Activated CD4-positive, alpha-beta memory T cell treated with anti-CD3 and anti-CD28 coated beads, Interleukin-2, amount 10 ng/mL, durations not matched to agents 7 days and 5 days (primary cell): ENCODE data around the gene MRPL20. TPM values are rescaled to one million over a fixed set of nuclear protein-coding genes. Genes with fewer than 3 reads are reported as not detected.

Experiments
- CTCF ChIA-PET: fragments of 350-600 bp; sonication (Branson Sonifier 250); formaldehyde crosslinking; loops from one replicate; lab custom pipeline; 2021; ENCODE audit warnings: antibody characterized with exemption, inconsistent platforms; lab: Charles Lee
- POLR2A ChIA-PET: fragments of 350-600 bp; sonication (Branson Sonifier 250); formaldehyde crosslinking; loops from one replicate; lab custom pipeline; 2021; ENCODE audit warnings: antibody characterized with exemption; lab: Charles Lee
- DNase-seq: peaks from one replicate; pipeline ENCODE4 v3.0.0-alpha.2; 2020
- H3K27ac Mint-ChIP-seq: one replicate; pipeline ENCODE4 v1.8.0; 2021; ENCODE audit warnings: mild to moderate bottlenecking, mixed read lengths
- H3K27me3 Mint-ChIP-seq: one replicate; pipeline ENCODE4 v1.8.0; 2021; ENCODE audit warnings: mixed read lengths
- H3K36me3 Mint-ChIP-seq: one replicate; pipeline ENCODE4 v1.8.0; 2021; ENCODE audit warnings: low read depth, mixed read lengths
- H3K4me1 Mint-ChIP-seq: one replicate; pipeline ENCODE4 v1.8.0; 2021; ENCODE audit warnings: mixed read lengths
- H3K4me3 Mint-ChIP-seq: one replicate; pipeline ENCODE4 v1.8.0; 2021; ENCODE audit warnings: mild to moderate bottlenecking, mixed read lengths
- H3K9me3 Mint-ChIP-seq: one replicate; pipeline ENCODE4 v1.8.0; 2021; ENCODE audit warnings: mixed read lengths
- total RNA-seq, 2 experiments: library from RNA; stranded (reverse); gene quantifications; one replicate each; pipeline ENCODE4 v1.2.3, GENCODE V29; 2021

Gene MRPL20
- total RNA-seq, 2 experiments from 2014 or later = 82.8 to 87.3 TPM

DNA sequence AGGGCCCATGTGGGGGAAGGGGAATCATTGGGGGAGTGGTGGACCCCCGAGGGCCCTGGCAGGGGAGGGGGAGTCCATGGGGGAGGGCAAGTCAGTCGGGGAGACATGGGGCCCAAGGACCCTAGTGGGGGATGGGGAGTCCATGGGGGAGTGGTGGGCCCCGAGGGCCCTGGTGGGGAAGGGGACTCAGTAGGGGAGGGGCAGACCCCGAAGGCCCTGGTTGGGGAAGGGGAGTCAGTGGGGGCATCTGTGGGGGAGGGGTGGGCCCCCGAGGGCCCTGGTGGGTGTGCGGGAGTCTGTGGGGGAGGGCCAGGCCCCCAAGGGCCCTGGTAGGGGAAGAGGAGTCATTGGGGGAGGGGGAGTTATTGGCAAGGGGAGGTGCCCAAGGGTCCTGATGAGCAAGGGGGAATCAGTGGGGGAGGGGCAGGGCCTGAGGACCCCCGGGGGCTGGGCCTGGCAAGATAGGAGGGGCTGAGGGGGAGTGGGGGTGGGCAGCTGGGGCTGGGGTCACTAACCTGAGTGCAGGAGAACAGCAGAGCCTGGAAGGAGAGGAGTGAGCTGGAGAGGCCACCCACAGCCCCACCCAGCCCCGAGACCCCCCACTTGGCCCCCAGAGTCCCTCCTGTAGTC is 50.8 kb downstream of the MRPL20 start:
- Mint-ChIP-seq H3K4me1 (peaks cover 23% of the 10 kb centered on the region), H3K27me3 (peaks cover 36% of the 10 kb centered on the region), H3K9me3 (peaks cover 2% of the 10 kb centered on the region), H3K36me3 (no peaks in the 10 kb centered on the region), H3K27ac (no peak overlapping the region), H3K4me3 (no peak overlapping the region)
- ChIA-PET CTCF (no interaction called here), POLR2A (no interaction called here)
- no peak for DNase-seq

DNA sequence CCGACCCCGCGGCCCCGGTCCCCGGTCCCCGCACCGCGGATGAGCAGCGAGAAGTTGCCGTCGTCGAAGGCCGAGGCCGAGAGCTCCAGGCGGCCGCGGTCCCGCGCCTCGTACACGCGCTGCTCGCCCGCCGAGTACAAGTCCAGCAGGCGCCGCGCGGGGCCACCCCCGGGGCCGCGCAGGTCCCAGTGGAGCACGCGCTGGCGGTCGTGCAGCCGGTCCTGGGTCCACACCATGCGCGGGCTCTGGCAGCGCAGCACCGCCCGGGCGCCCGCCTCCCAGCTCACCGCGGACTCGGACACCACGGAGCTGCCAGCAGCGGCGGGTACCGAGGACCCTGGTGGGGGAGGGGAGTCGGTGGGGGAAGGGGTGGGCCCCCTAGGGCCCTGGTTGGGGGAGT is 51.7 kb downstream of the MRPL20 start:
- no peaks in the 10 kb centered on the region for H3K36me3 Mint-ChIP-seq
- CTCF ChIA-PET = interaction anchor here (1.1 kb wide), 1 partner anchor 16 kb away, joined by 3 read pairs; no protein-coding TSS in a partner anchor
- peaks cover 31% of the 10 kb centered on the region for H3K27me3 Mint-ChIP-seq
- no peak overlapping the region for H3K27ac Mint-ChIP-seq
- no peaks in the 10 kb centered on the region for H3K9me3 Mint-ChIP-seq
- POLR2A ChIA-PET = no interaction called here
- no peak for DNase-seq
- H3K4me3 Mint-ChIP-seq = no peak overlapping the region
- peaks cover 19% of the 10 kb centered on the region for H3K4me1 Mint-ChIP-seq

DNA sequence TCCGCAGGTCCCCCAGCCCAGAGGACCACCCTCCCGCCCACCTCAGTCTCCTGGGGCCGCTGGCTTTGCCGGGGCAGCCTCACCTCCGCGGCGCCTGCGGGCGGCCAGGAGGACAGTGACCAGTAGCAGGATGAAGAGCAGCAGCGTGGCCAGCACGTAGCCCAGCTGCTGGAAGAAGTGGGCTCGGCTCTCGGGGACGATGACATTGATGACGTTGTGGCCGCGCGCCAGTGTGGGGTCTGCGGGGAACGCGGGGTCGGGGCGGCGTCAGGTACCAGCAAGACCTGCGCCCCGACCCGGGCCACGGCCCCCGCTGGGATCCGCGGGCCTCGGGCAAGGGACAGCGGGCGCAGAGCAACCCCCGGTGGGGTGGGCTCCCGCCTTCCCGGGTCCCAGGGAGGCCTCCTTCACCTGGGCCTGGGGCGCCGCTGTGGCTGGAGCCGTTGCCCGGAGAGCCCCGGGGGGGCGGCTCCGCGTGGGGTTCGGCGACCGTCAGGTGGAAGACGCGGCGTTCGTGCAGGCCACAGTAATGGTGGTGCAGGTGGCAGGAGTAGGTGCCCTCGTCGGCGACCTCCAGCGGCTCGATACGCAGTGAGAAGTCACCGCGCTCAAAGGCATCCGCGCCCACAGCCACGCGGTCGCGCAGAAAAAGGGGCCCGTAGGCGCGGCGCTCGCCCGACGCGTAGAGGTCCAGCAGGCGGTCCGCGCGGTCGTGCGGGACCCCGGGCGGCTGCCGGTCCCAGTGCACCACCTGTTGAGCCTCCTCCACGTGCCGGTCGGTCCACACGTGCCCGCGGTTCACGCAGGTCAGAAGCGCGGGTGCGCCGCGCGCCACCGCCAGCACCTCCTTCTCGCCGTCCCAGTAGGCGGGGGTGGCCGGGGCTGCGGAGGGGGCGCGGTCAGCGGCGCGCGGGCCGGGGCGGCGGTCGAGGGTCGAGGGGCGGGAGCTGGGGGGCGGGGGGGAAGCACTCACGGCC is 52.5 kb downstream of the MRPL20 start:
- no peak for DNase-seq
- H3K27me3 Mint-ChIP-seq = peaks cover 31% of the 10 kb centered on the region
- ChIA-PET POLR2A (interaction anchor here (2.9 kb wide), 1 partner anchor 18 kb away, joined by 14 read pairs; no protein-coding TSS in a partner anchor), CTCF (interaction anchor here (1.1 to 3.0 kb wide), 2 partner anchors 17 kb away, joined by 3 to 13 read pairs; no protein-coding TSS in a partner anchor)
- no peak overlapping the region for H3K27ac Mint-ChIP-seq
- H3K4me3 Mint-ChIP-seq = no peak overlapping the region
- no peaks in the 10 kb centered on the region for H3K9me3 Mint-ChIP-seq
- peaks cover 19% of the 10 kb centered on the region for H3K4me1 Mint-ChIP-seq
- H3K36me3 Mint-ChIP-seq = no peaks in the 10 kb centered on the region

DNA sequence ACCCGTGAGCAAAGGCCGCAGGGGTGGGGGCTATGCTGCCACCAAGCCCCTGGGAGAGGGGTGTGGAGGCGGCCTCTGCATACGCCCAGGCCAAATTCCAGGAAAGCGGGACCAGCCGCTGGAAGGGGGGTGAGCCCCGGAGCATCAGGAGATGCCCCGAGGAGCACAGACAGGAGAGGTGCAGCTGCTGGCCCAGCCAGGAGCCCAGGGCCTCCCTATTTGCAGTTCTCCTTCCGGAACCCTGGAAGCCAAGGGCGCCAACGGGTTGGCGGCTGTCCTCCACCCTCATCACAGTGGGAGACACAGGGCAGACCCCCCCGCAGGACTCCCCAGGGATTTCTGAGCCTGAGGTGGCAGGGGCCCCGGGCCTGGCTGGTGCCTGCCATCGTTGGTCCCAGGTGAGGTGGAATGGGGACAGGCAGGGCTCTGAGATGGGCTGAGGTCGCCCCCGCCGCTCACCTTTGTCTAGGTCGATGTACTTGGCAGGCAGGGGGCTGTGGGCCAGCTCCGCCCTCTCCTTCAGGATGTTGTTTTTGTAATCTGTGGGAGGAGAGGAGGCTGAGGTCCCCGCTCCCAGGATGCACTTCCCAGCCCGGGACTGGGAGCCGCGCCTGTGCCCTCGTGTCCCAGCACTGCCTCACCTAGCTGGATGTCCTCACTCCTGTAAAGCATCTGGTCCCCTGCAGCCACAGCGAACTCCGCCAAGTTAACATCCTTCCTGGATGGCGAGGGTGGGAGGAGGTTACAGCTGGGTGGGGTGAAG is 53.5 kb downstream of the MRPL20 start:
- no peak overlapping the region for H3K27ac Mint-ChIP-seq
- ChIA-PET CTCF (interaction anchor here (3.0 kb wide), 1 partner anchor 18 kb away, joined by 13 read pairs; no protein-coding TSS in a partner anchor), POLR2A (interaction anchor here (2.9 kb wide), 1 partner anchor 19 kb away, joined by 14 read pairs; no protein-coding TSS in a partner anchor)
- no peak for DNase-seq
- no peaks in the 10 kb centered on the region for H3K36me3 Mint-ChIP-seq
- H3K4me3 Mint-ChIP-seq = no peak overlapping the region
- peaks cover 28% of the 10 kb centered on the region for H3K27me3 Mint-ChIP-seq
- peaks cover 11% of the 10 kb centered on the region for H3K4me1 Mint-ChIP-seq
- no peaks in the 10 kb centered on the region for H3K9me3 Mint-ChIP-seq

DNA sequence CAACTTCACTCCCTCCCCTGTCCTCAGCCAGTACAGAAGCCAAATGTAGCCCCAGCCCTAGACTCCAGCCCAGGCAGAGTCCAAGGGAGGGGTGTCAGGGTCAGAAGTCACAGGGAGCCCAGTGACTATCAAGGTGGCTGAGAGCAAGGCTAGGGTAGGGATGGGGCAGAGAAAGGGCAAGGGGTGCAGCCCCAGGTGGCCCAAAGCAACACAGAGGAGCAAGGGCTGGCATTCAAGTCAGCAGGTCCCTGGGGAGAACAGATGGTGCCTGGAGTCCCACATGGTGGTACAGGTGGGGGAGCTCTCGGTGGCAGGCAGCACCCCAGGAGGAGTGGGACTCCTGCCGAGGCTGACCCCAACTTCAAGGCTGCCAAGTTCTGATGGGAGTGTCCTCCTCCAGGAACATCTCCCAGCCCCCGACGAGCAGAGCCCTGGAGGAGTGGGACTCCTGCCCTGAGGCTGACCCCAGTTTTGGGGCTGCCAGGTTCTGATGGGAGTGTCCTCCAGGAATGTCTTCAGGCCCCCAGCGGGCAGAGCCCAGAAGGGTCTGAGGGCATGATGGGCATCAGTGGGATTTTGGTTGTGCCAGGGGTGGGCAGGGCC is 54.2 kb downstream of the MRPL20 start:
- peaks cover 28% of the 10 kb centered on the region for H3K27me3 Mint-ChIP-seq
- no peaks in the 10 kb centered on the region for H3K9me3 Mint-ChIP-seq
- ChIA-PET POLR2A (interaction anchor here (0.8 to 2.9 kb wide), 2 partner anchors 19 to 22 kb away, joined by 3 to 14 read pairs; partner anchors contain the start of gene AURKAIP1), CTCF (interaction anchor here (3.0 kb wide), 1 partner anchor 18 kb away, joined by 13 read pairs; no protein-coding TSS in a partner anchor)
- peaks cover 15% of the 10 kb centered on the region for H3K4me1 Mint-ChIP-seq
- no peak overlapping the region for H3K27ac Mint-ChIP-seq
- DNase-seq = no peak
- peak overlapping the region; percentile 48 for H3K4me3 Mint-ChIP-seq
- H3K36me3 Mint-ChIP-seq = no peaks in the 10 kb centered on the region

Other genes starting within 250 kb of the MRPL20 start
- not detected for gene TTLL10, start 233.4 kb downstream of the MRPL20 start, total RNA-seq
- 100 to 1,000 TPM; 115 to 116 TPM for gene TNFRSF18, start 200.7 kb downstream of the MRPL20 start, total RNA-seq
- gene TNFRSF4, start 193.1 kb downstream of the MRPL20 start, total RNA-seq = 100 to 1,000 TPM; 237 to 243 TPM
- 100 to 1,000 TPM; 181 TPM for gene SDF4, start 175.3 kb downstream of the MRPL20 start, total RNA-seq
- gene B3GALT6, start 175.1 kb downstream of the MRPL20 start, total RNA-seq = 10 to 100 TPM; 13.3 to 14.4 TPM
- 1 to 10 TPM; 2.0 to 4.2 TPM for gene C1QTNF12, start 160.6 kb downstream of the MRPL20 start, total RNA-seq
- gene UBE2J2, start 133.4 kb downstream of the MRPL20 start, total RNA-seq = 10 to 100 TPM; 62.4 to 63.5 TPM
- 1 to 10 TPM; 3.9 to 4.4 TPM for gene SCNN1D, start 126.9 kb downstream of the MRPL20 start, total RNA-seq
- gene ACAP3, start 99.4 kb downstream of the MRPL20 start, total RNA-seq = 10 to 100 TPM; 64.4 to 72.3 TPM
- gene PUSL1, start 98.7 kb downstream of the MRPL20 start, total RNA-seq = 10 to 100 TPM; 17.9 to 20.0 TPM
- gene INTS11, start 82.6 kb downstream of the MRPL20 start, total RNA-seq = 100 to 1,000 TPM; 109 to 111 TPM
- 10 to 100 TPM; 19.8 to 21.9 TPM for gene CPTP, start 82.5 kb downstream of the MRPL20 start, total RNA-seq
- under 1 TPM; 0.75 to 0.78 TPM for gene TAS1R3, start 76.0 kb downstream of the MRPL20 start, total RNA-seq
- 10 to 100 TPM; 36.0 to 37.8 TPM for gene DVL1, start 57.9 kb downstream of the MRPL20 start, total RNA-seq
- gene MXRA8, start 48.7 kb downstream of the MRPL20 start, total RNA-seq = under 1 TPM; 0.18 to 0.23 TPM
- gene AURKAIP1, start 32.1 kb downstream of the MRPL20 start, total RNA-seq = 100 to 1,000 TPM; 121 to 122 TPM
- 100 to 1,000 TPM; 104 TPM for gene CCNL2, start 8.0 kb downstream of the MRPL20 start, total RNA-seq
- gene ANKRD65, start 14.0 kb upstream of the MRPL20 start, total RNA-seq = not detected
- under 1 TPM; 0.33 to 0.45 TPM for gene VWA1, start 28.4 kb upstream of the MRPL20 start, total RNA-seq
- 1 to 10 TPM in 1 of 2 experiments, under 1 TPM in 1; 0.98 to 1.4 TPM for gene ATAD3C, start 42.4 kb upstream of the MRPL20 start, total RNA-seq
- gene ATAD3B, start 64.5 kb upstream of the MRPL20 start, total RNA-seq = 10 to 100 TPM; 25.5 to 26.9 TPM
- 10 to 100 TPM; 26.2 to 26.5 TPM for gene ATAD3A, start 104.9 kb upstream of the MRPL20 start, total RNA-seq
- gene TMEM240, start 133.3 kb upstream of the MRPL20 start, total RNA-seq = under 1 TPM in 1 of 2 experiments, not detected in 1; 0.28 TPM
- 100 to 1,000 TPM; 111 to 113 TPM for gene SSU72, start 167.6 kb upstream of the MRPL20 start, total RNA-seq
- gene FNDC10, start 192.8 kb upstream of the MRPL20 start, total RNA-seq = 1 to 10 TPM; 2.6 to 2.7 TPM
- 10 to 100 TPM; 37.2 to 37.5 TPM for gene MIB2, start 208.2 kb upstream of the MRPL20 start, total RNA-seq
- 1 to 10 TPM in 1 of 2 experiments, under 1 TPM in 1; 0.63 to 2.4 TPM for gene MMP23B, start 224.9 kb upstream of the MRPL20 start, total RNA-seq